SHP77 (cell line): ENCODE data around the gene HSPBAP1.
"Not testable (repeated sequence)": the region's sequence is repeated elsewhere in the genome, so short reads cannot be mapped to it uniquely, and the experiment has no call there.

Source experiments
- DNase-seq, 2 experiments: peaks; one replicate each; lab custom pipeline; 2025; lab: John Stamatoyannopoulos, UW

The HSPBAP1 gene

GRCh38 chr3:122739172-122739571, 54.5 kb downstream of the HSPBAP1 start:
- no peak for DNase-seq

- DNase-seq, result peak in 1 of 2 experiments; percentile 23
Measured at GRCh38 chr3:122732682-122733525, 60.7 kb downstream of the HSPBAP1 start.

- no peak for DNase-seq
Measured at GRCh38 chr3:122730240-122730639, 63.4 kb downstream of the HSPBAP1 start.

GRCh38 chr3:122728756-122729514, 64.7 kb downstream of the HSPBAP1 start:
- no peak for DNase-seq

- DNase-seq, result no peak
Measured at GRCh38 chr3:122728186-122728585, 65.4 kb downstream of the HSPBAP1 start.

- DNase-seq, result no peak
Measured at GRCh38 chr3:122727766-122728165, 65.9 kb downstream of the HSPBAP1 start.

- DNase-seq, result no peak
Measured at GRCh38 chr3:122727294-122727693, 66.3 kb downstream of the HSPBAP1 start.

GRCh38 chr3:122725106-122725505, 68.5 kb downstream of the HSPBAP1 start:
- no peak for DNase-seq

GRCh38 chr3:122719273-122719921, 74.2 kb downstream of the HSPBAP1 start:
- no peak for DNase-seq

GRCh38 chr3:122716667-122717066, 77.0 kb downstream of the HSPBAP1 start:
- no peak for DNase-seq

- DNase-seq, result no peak
Measured at GRCh38 chr3:122714273-122714672, 79.4 kb downstream of the HSPBAP1 start.

GRCh38 chr3:122710616-122711251, 82.9 kb downstream of the HSPBAP1 start:
- DNase-seq, result not testable (repeated sequence)

- no peak for DNase-seq
Measured at GRCh38 chr3:122705379-122705778, 88.3 kb downstream of the HSPBAP1 start.

- no peak for DNase-seq
Measured at GRCh38 chr3:122700193-122700592, 93.4 kb downstream of the HSPBAP1 start.

GRCh38 chr3:122697952-122698620, 95.5 kb downstream of the HSPBAP1 start:
- no peak for DNase-seq

- DNase-seq, result no peak
Measured at GRCh38 chr3:122695927-122696561, 97.6 kb downstream of the HSPBAP1 start.

GRCh38 chr3:122694966-122695365, 98.7 kb downstream of the HSPBAP1 start:
- no peak for DNase-seq

GRCh38 chr3:122692674-122693073, 101.0 kb downstream of the HSPBAP1 start:
- no peak for DNase-seq

GRCh38 chr3:122691195-122691594, 102.4 kb downstream of the HSPBAP1 start:
- DNase-seq, result peak in 1 of 2 experiments; percentile 4

GRCh38 chr3:122690096-122690495, 103.5 kb downstream of the HSPBAP1 start:
- no peak for DNase-seq
